MM.1S (cell line): ENCODE measurements around the gene UPK2.

Experiments
- DNase-seq: peaks from one replicate; pipeline ENCODE4 v3.0.0-alpha.2; 2015
- H2AFZ ChIP-seq: fragments of 300-600 bp; sonication (generic); 2 replicates; pipeline ENCODE4 v1.6.0; 2016; ENCODE audit warnings: antibody characterized with exemption, low read length
- H3F3A ChIP-seq: fragments of 300-600 bp; sonication (generic); 2 replicates; pipeline ENCODE4 v1.6.1; 2016; ENCODE audit warnings: mild to moderate bottlenecking, antibody characterized with exemption, low read length, moderate library complexity, mixed read lengths; ENCODE audit not compliant: insufficient read depth
- H3K27ac ChIP-seq: fragments of 300-600 bp; sonication (generic); 2 replicates; pipeline ENCODE4 v1.5.1; 2016; ENCODE audit warnings: mild to moderate bottlenecking, low read length
- H3K27me3 ChIP-seq: fragments of 300-600 bp; sonication (generic); replicated peaks from 2 replicates; pipeline ENCODE4 v1.6.0; 2016; ENCODE audit warnings: low read length; ENCODE audit not compliant: insufficient read depth
- H3K36me3 ChIP-seq: fragments of 300-600 bp; sonication (generic); replicated peaks from 2 replicates; pipeline ENCODE4 v1.6.1; 2016; ENCODE audit warnings: mild to moderate bottlenecking, low read length, mixed read lengths; ENCODE audit not compliant: insufficient read depth
- H3K4me1 ChIP-seq: fragments of 300-600 bp; sonication (generic); 2 replicates; pipeline ENCODE4 v1.6.1; 2016; ENCODE audit warnings: low read length, mixed read lengths
- H3K4me2 ChIP-seq: fragments of 300-600 bp; sonication (generic); 2 replicates; pipeline ENCODE4 v1.6.0; 2016; ENCODE audit warnings: low read depth, low read length
- H3K4me3 ChIP-seq: fragments of 300-600 bp; sonication (generic); 2 replicates; pipeline ENCODE4 v1.5.1; 2016; ENCODE audit warnings: low read length, mixed read lengths
- H3K79me2 ChIP-seq: fragments of 300-600 bp; sonication (generic); 2 replicates; pipeline ENCODE4 v1.6.1; 2016; ENCODE audit warnings: mixed run types, low read length, mixed read lengths
- H3K9ac ChIP-seq: fragments of 300-600 bp; sonication (generic); 2 replicates; pipeline ENCODE4 v1.6.1; 2016; ENCODE audit warnings: low read length, mixed read lengths
- H3K9me2 ChIP-seq: fragments of 300-600 bp; sonication (generic); replicated peaks from 2 replicates; pipeline ENCODE4 v1.6.1; 2016; ENCODE audit warnings: mild to moderate bottlenecking, low read length, mixed read lengths; ENCODE audit not compliant: insufficient read depth
- H3K9me3 ChIP-seq: fragments of 300-600 bp; sonication (generic); replicated peaks from 2 replicates; pipeline ENCODE4 v1.6.1; 2016; ENCODE audit warnings: mild to moderate bottlenecking, low read length, mixed read lengths; ENCODE audit not compliant: insufficient read depth
- H4K20me1 ChIP-seq: fragments of 300-600 bp; sonication (generic); 2 replicates; pipeline ENCODE4 v1.6.1; 2016; ENCODE audit warnings: mild to moderate bottlenecking, low read length, moderate library complexity, mixed read lengths; ENCODE audit not compliant: insufficient read depth
- EZH2 ChIP-seq: fragments of 300-600 bp; sonication (generic); optimal IDR thresholded peaks from 2 replicates; pipeline ENCODE3; 2017; ENCODE audit warnings: low read depth, mild to moderate bottlenecking, antibody characterized with exemption, low read length, mixed read lengths
- EZH2phosphoT487 ChIP-seq: fragments of 300-600 bp; sonication (generic); IDR thresholded peaks from 2 replicates; pipeline ENCODE4 v1.6.1; 2018; ENCODE audit warnings: antibody characterized with exemption, low read length
- TF ChIP-seq, protein P1 (sequence below): fragments of 300-600 bp; sonication (generic); IDR thresholded peaks from 2 replicates; pipeline ENCODE4 v1.5.1; 2016; ENCODE audit warnings: antibody characterized with exemption, low read length, mixed read lengths

Gene UPK2

DNA sequence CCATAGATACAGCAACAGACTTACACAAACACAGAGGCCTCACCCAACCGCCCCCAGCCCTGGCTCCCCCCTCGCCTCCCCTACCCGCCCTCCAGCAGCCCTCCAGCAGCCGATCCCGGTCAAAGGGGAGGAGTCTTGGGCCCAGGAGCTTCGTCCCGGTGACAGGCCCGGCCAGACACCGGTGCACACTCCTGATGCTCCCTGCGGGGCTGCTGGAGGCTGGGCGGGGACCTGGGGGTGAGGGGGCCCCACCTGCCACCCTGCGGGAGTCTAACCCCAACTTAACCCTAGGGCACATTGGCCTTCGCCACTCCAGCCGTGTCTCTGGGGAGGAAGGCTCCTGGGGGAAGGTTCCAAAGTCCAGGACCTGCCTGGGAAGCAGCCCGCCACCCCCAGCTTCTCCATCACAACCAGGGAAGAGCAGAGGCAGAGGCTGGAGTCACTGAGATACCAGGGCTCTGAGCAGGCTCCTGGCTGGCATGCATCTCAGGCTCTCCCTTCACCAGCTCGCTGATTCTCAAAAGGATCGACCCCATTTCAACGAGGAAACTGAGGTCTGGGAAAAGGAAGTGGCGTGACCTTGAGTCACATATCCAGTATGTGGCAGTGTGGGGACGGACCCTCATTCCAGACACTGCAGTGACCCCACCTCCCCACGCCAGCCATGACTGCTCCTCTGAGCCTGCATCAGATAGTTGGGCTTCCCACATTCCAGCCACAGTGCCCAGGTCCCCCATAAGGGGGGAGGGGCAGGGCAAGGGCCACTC is 44.8 kb upstream of the UPK2 start:
- Histone ChIP-seq H3K9ac (no peak overlapping the region), H3K4me2 (no peak overlapping the region), H3K79me2 (no peaks in the 10 kb centered on the region), H3K4me3 (no peak overlapping the region), H3K4me1 (peaks cover 3% of the 10 kb centered on the region; the same call in 1 of the 2 replicates), H3K27ac (no peak overlapping the region), H3K9me2 (no peaks in the 10 kb centered on the region), H3K9me3 (no peaks in the 10 kb centered on the region), H3F3A (no peaks in the 10 kb centered on the region), H2AFZ (no peak overlapping the region), H3K36me3 (no peaks in the 10 kb centered on the region), H3K27me3 (no peaks in the 10 kb centered on the region), H4K20me1 (no peaks in the 10 kb centered on the region)
- TF ChIP-seq EZH2phosphoT487: no peak
- TF ChIP-seq EZH2: no peak
- TF ChIP-seq, protein P1, sequence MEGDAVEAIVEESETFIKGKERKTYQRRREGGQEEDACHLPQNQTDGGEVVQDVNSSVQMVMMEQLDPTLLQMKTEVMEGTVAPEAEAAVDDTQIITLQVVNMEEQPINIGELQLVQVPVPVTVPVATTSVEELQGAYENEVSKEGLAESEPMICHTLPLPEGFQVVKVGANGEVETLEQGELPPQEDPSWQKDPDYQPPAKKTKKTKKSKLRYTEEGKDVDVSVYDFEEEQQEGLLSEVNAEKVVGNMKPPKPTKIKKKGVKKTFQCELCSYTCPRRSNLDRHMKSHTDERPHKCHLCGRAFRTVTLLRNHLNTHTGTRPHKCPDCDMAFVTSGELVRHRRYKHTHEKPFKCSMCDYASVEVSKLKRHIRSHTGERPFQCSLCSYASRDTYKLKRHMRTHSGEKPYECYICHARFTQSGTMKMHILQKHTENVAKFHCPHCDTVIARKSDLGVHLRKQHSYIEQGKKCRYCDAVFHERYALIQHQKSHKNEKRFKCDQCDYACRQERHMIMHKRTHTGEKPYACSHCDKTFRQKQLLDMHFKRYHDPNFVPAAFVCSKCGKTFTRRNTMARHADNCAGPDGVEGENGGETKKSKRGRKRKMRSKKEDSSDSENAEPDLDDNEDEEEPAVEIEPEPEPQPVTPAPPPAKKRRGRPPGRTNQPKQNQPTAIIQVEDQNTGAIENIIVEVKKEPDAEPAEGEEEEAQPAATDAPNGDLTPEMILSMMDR: no peak
- no peak for DNase-seq

DNA sequence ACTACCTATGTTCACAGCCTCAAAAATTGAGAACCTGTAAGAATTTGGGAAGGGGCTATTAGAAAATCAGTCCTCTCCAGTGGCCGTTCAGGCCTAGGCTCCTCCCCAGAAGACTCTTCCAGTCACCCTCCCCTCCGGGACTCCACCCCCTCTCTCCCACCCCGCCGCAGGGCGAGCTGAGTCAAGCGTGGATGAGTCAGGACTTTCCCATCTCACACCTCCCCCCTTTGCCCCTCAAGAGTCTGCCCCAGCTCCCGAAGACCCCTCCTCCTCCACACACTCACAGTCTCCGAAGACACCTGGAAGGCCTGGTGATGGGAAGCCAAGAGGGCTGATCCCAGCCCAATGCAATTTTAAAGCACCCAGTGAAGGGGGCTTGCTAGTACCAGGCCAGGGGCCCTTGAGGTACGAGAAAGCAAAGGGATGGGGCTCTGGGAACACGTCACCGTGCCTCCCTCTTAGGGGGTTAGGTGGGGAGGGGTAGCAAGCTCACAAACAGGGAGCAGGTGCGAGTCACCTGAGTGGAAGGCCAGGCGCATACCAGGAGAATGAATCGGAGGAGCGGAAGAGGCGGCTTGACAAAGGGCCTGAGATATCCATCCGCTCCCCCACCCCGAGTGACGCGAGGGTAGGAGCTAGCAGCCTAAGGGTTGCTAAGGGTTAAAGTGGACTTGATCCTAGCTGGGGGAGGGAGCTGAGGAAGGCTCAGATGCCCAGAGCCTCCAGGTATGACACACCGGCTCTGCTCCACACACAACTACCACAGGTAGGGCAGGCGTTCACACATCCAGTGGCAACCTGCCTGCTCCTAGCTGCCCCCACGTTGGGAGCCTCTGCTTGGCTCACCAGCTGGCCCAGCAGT is 44.0 kb upstream of the UPK2 start:
- no peak for DNase-seq
- no peak overlapping the region for H3K9ac ChIP-seq
- no peak overlapping the region for H3K4me3 ChIP-seq

DNA sequence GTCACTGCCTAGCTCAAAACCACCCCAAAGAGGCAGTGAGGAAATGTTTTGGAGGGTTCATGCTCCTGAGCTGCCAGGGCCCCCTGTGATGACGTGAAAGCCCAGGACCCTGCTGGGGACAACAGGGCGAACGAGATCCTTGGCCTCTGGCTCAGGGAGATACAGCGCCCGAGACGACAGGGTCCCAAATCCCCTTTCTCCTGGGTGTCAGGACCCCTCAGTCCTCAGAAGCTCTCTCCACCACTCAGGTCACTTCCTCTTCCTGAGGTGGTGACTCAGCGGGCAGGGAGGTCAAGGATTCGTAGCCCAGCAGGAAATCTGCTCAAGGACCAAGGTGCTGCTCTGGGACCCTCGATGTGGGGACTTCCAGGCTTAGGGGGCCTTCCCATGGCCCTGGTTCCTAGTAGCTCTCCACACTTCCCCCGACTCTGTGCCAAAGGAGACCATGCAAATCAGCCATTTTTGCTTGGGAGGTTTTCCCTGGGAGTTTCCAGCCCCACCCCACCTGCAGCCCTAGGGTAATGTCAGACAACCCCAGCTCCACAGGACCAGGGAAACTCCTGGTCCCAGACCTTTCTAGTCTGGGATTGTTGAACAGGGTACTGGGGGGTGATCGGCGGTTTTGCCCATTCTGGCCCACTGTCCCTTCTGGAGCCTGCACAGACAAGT is 43.2 kb upstream of the UPK2 start:
- Histone ChIP-seq H3K36me3 (no peaks in the 10 kb centered on the region), H3K9me2 (no peaks in the 10 kb centered on the region), H3K4me1 (peaks cover 3% of the 10 kb centered on the region; the same call in 1 of the 2 replicates), H3K4me2 (no peak overlapping the region), H2AFZ (no peak overlapping the region), H3K9me3 (no peaks in the 10 kb centered on the region), H3K27me3 (no peaks in the 10 kb centered on the region), H3K27ac (no peak overlapping the region), H3K9ac (no peak overlapping the region), H3K4me3 (no peak overlapping the region), H3F3A (no peaks in the 10 kb centered on the region), H3K79me2 (no peaks in the 10 kb centered on the region), H4K20me1 (no peaks in the 10 kb centered on the region)
- TF ChIP-seq EZH2phosphoT487 (no peak), EZH2 (no peak)
- TF ChIP-seq, protein P1: no peak
- no peak for DNase-seq

More for the DNA sequence above, 44.0 kb upstream of the UPK2 start:
- Histone ChIP-seq H3K4me2 (no peak overlapping the region), H4K20me1 (no peaks in the 10 kb centered on the region), H3K4me1 (peaks cover 3% of the 10 kb centered on the region; the same call in 1 of the 2 replicates), H3F3A (no peaks in the 10 kb centered on the region), H3K9me3 (no peaks in the 10 kb centered on the region), H3K27ac (no peak overlapping the region), H3K79me2 (no peaks in the 10 kb centered on the region), H2AFZ (no peak overlapping the region), H3K36me3 (no peaks in the 10 kb centered on the region), H3K9me2 (no peaks in the 10 kb centered on the region), H3K27me3 (no peaks in the 10 kb centered on the region)
- TF ChIP-seq EZH2phosphoT487: no peak
- TF ChIP-seq, protein P1: no peak
- TF ChIP-seq EZH2: no peak
